GM21576 (cell line): ENCODE results near the gene ADPRM.
"Not testable (repeated sequence)": the region's sequence is repeated elsewhere in the genome, so short reads cannot be mapped to it uniquely, and the experiment has no call there.

Source experiments
- ATAC-seq: cut with Tn5 transposase; IDR thresholded peaks from one replicate; pipeline ENCODE4 v1.9.1; 2021; ENCODE audit warnings: mild to moderate bottlenecking, moderate library complexity; ENCODE audit not compliant: unreplicated experiment

ADPRM gene

GRCh38 chr17:10697092-10698081 lies at the start of gene ADPRM, which contains the start of gene SCO1:
Gene ADPRM, plus strand, starts transcription at chr17:10697594. Its CDS starts 7,333 bp downstream, at chr17:10704927.
Gene SCO1, minus strand, starts transcription at chr17:10697533. Its CDS starts 26 bp downstream, at chr17:10697507.
- peak; percentile 95 for ATAC-seq

GRCh38 chr17:10648381-10648780 lies 49.0 kb upstream of the ADPRM start:
- ATAC-seq, result no peak

GRCh38 chr17:10648956-10649355 lies 48.4 kb upstream of the ADPRM start:
- no peak for ATAC-seq

- ATAC-seq, result no peak
Observed at GRCh38 chr17:10649602-10650001, 47.8 kb upstream of the ADPRM start.

- ATAC-seq, result no peak
Observed at GRCh38 chr17:10651927-10652326, 45.5 kb upstream of the ADPRM start.

- no peak for ATAC-seq
Observed at GRCh38 chr17:10652984-10653659, 44.3 kb upstream of the ADPRM start.

GRCh38 chr17:10653987-10654386 lies 43.4 kb upstream of the ADPRM start:
- ATAC-seq, result no peak

- ATAC-seq, result no peak
Observed at GRCh38 chr17:10657148-10657547, 40.2 kb upstream of the ADPRM start, which contains the start of gene MYH3. Gene MYH3, minus strand, starts transcription at chr17:10657309. Its CDS starts 2,245 bp downstream, at chr17:10655064.

GRCh38 chr17:10657879-10658278 lies 39.5 kb upstream of the ADPRM start:
- ATAC-seq, result no peak

GRCh38 chr17:10661437-10661836 lies 36.0 kb upstream of the ADPRM start:
- ATAC-seq, result no peak

GRCh38 chr17:10663231-10663630 lies 34.2 kb upstream of the ADPRM start:
- no peak for ATAC-seq

GRCh38 chr17:10664571-10664970 lies 32.8 kb upstream of the ADPRM start:
- no peak for ATAC-seq

GRCh38 chr17:10666906-10667305 lies 30.5 kb upstream of the ADPRM start:
- ATAC-seq, result no peak

- ATAC-seq, result no peak
Observed at GRCh38 chr17:10668775-10669174, 28.6 kb upstream of the ADPRM start.

GRCh38 chr17:10673312-10673711 lies 24.1 kb upstream of the ADPRM start:
- ATAC-seq, result no peak

- ATAC-seq, result no peak
Observed at GRCh38 chr17:10674704-10675103, 22.7 kb upstream of the ADPRM start.

GRCh38 chr17:10681866-10682446 lies 15.4 kb upstream of the ADPRM start:
- ATAC-seq, result no peak

- ATAC-seq, result no peak
Observed at GRCh38 chr17:10683853-10684252, 13.5 kb upstream of the ADPRM start.

- no peak for ATAC-seq
Observed at GRCh38 chr17:10687499-10687898, 9.9 kb upstream of the ADPRM start.

- ATAC-seq, result not testable (repeated sequence)
Observed at GRCh38 chr17:10695875-10696407, 1.5 kb upstream of the ADPRM start.
